Measurements from ENCODE around the gene MYRIP. TPM values are rescaled to one million over a fixed set of nuclear protein-coding genes. Genes with fewer than 3 reads are reported as not detected.

MYRIP gene
- polyA plus RNA-seq, 3 donors, result not detected

DNA sequence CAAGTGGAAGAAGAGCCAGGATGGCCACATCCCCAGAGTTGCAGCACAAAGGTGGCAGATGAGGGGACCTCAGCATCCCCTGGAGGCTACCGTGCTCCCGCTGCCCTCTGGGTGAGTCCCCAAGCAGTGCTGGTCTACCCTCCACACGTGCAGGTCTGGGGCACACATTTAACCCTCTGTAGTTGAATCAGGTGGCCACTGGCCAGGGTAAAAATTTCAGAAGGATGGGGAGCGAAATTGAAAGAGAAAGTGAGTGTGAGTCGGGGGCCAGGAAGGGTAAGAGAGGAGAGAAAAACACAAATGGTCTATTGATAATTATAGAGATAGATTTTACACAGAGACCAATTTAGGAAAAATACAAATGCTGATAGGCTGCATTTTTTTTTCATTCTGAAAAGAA lies 360.6 kb downstream of the MYRIP start:
- Histone ChIP-seq H3K9me3 (replicated peaks in 1 of 2; ENCODE audit: control insufficient read depth in 1 of 2, insufficient read depth in 1 of 2, low read length in 2 of 2) (no peaks in the 10 kb centered on the region), H4K20me1 (ENCODE audit: insufficient read depth, low read length) (no peaks in the 10 kb centered on the region), H3K4me3 (replicated peaks in 1 of 3; ENCODE audit: low read depth in 2 of 3, low read length in 3 of 3) (no peak overlapping the region), H3K36me3 (replicated peaks in 1 of 2; ENCODE audit: control insufficient read depth in 1 of 2, insufficient read depth in 2 of 2, low read length in 2 of 2) (no peaks in the 10 kb centered on the region), H3K4me1 (ENCODE audit: control insufficient read depth in 1 of 2, insufficient read depth in 2 of 2, low read length in 2 of 2) (no peaks in the 10 kb centered on the region), H3K27ac (ENCODE audit: low read depth in 1 of 2, low read length in 2 of 2) (no peak overlapping the region), H3K27me3 (ENCODE audit: control insufficient read depth in 2 of 2, insufficient read depth in 2 of 2, low read length in 2 of 2) (no peaks in the 10 kb centered on the region), H2AFZ (ENCODE audit: insufficient read depth, low read depth, low read length, poor library complexity, severe bottlenecking) (no peak overlapping the region), H3K9ac (ENCODE audit: insufficient read depth, low read length, poor library complexity, severe bottlenecking) (no peak overlapping the region), H3K4me2 (replicated peaks; ENCODE audit: extremely low read depth, low read length, poor library complexity, severe bottlenecking) (no peak overlapping the region), H3K79me2 (ENCODE audit: insufficient read depth, low read length) (no peaks in the 10 kb centered on the region)
- no peaks in the 10 kb centered on the region for H3K4me1 Mint-ChIP-seq
- H3K36me3 Mint-ChIP-seq, result no peaks in the 10 kb centered on the region
- H3K27ac Mint-ChIP-seq, result no peak overlapping the region
- no peak overlapping the region for H3K4me3 Mint-ChIP-seq
- TF ChIP-seq, protein P1, sequence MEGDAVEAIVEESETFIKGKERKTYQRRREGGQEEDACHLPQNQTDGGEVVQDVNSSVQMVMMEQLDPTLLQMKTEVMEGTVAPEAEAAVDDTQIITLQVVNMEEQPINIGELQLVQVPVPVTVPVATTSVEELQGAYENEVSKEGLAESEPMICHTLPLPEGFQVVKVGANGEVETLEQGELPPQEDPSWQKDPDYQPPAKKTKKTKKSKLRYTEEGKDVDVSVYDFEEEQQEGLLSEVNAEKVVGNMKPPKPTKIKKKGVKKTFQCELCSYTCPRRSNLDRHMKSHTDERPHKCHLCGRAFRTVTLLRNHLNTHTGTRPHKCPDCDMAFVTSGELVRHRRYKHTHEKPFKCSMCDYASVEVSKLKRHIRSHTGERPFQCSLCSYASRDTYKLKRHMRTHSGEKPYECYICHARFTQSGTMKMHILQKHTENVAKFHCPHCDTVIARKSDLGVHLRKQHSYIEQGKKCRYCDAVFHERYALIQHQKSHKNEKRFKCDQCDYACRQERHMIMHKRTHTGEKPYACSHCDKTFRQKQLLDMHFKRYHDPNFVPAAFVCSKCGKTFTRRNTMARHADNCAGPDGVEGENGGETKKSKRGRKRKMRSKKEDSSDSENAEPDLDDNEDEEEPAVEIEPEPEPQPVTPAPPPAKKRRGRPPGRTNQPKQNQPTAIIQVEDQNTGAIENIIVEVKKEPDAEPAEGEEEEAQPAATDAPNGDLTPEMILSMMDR (IDR thresholded peaks at IDR 0.05), result no peak
- 92% methylated on average over 3 of the region's 5 CpGs for WGBS (ENCODE audit: insufficient coverage)
- intact Hi-C loops (cut with micrococcal nuclease), result no loop called here
- H3K9me3 Mint-ChIP-seq, result peaks cover 0 to 2% (median 0%) of the 10 kb centered on the region in 7 donors
- no peak for DNase-seq
- H3K27me3 Mint-ChIP-seq (ENCODE audit: low read depth in 3 of 3), result peaks cover 0 to 4% (median 0%) of the 10 kb centered on the region in 3 donors

DNA sequence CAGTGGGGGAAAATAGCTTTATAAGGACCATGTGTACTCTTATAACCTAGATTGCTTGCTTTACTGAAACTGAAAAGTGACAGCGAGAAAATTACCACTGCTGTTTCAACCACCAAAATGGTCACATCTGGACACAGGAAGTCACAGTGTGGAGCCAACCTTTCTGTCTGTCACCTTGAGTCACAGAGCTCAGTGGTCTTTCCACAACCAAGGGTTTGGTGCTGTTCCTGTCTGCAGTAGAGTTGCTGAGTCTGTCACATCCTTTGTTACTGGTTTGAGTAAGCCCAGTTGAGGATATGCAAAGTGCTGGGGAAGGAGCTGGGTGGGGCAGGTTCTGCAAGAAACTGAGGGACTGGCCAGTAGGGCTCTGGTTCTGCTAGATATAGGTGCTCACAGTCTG lies 361.0 kb downstream of the MYRIP start:
- H3K9me3 Mint-ChIP-seq, result peaks cover 0 to 2% (median 0%) of the 10 kb centered on the region in 7 donors
- H3K27me3 ChIP-seq (ENCODE audit: control insufficient read depth in 2 of 2, insufficient read depth in 2 of 2, low read length in 2 of 2), result no peaks in the 10 kb centered on the region
- no peaks in the 10 kb centered on the region for H3K4me1 Mint-ChIP-seq
- TF ChIP-seq, protein P1 (IDR thresholded peaks at IDR 0.05), result no peak
- no peaks in the 10 kb centered on the region for H3K36me3 ChIP-seq (replicated peaks in 1 of 2; ENCODE audit: control insufficient read depth in 1 of 2, insufficient read depth in 2 of 2, low read length in 2 of 2)
- no peaks in the 10 kb centered on the region for H3K9me3 ChIP-seq (replicated peaks in 1 of 2; ENCODE audit: control insufficient read depth in 1 of 2, insufficient read depth in 1 of 2, low read length in 2 of 2)
- WGBS (ENCODE audit: insufficient coverage), result no CpG with 5 or more reads among the region's 1 CpG
- no peaks in the 10 kb centered on the region for H3K36me3 Mint-ChIP-seq
- no peak overlapping the region for H3K4me2 ChIP-seq (replicated peaks; ENCODE audit: extremely low read depth, low read length, poor library complexity, severe bottlenecking)
- no peaks in the 10 kb centered on the region for H3K4me1 ChIP-seq (ENCODE audit: control insufficient read depth in 1 of 2, insufficient read depth in 2 of 2, low read length in 2 of 2)
- H3K4me3 Mint-ChIP-seq, result no peak overlapping the region
- intact Hi-C loops (cut with micrococcal nuclease), result no loop called here
- no peak overlapping the region for H2AFZ ChIP-seq (ENCODE audit: insufficient read depth, low read depth, low read length, poor library complexity, severe bottlenecking)
- H3K9ac ChIP-seq (ENCODE audit: insufficient read depth, low read length, poor library complexity, severe bottlenecking), result no peak overlapping the region
- H3K27ac Mint-ChIP-seq, result no peak overlapping the region
- peaks cover 0 to 4% (median 0%) of the 10 kb centered on the region in 3 donors for H3K27me3 Mint-ChIP-seq (ENCODE audit: low read depth in 3 of 3)
- H4K20me1 ChIP-seq (ENCODE audit: insufficient read depth, low read length), result no peaks in the 10 kb centered on the region
- no peak overlapping the region for H3K27ac ChIP-seq (ENCODE audit: low read depth in 1 of 2, low read length in 2 of 2)
- no peak for DNase-seq
- no peaks in the 10 kb centered on the region for H3K79me2 ChIP-seq (ENCODE audit: insufficient read depth, low read length)
- no peak overlapping the region for H3K4me3 ChIP-seq (replicated peaks in 1 of 3; ENCODE audit: low read depth in 2 of 3, low read length in 3 of 3)
